Mucosa of descending colon (tissue), 3 donors: ENCODE measurements around the gene HMCN2. TPM values are rescaled to one million over a fixed set of nuclear protein-coding genes. Genes with fewer than 3 reads are reported as not detected.

Source experiments
- ATAC-seq: fragments of 200-7000 bp; cut with Tn5 transposase; one replicate; pipeline ENCODE4 v1.9.1; 2020; ENCODE audit warnings: mild to moderate bottlenecking, moderate library complexity
- DNase-seq, 3 donors: peaks; one replicate each; pipeline ENCODE4 v3.0.0-alpha.2; 2020
- H3K36me3 ChIP-seq: fragments of 200-600 bp; one replicate; pipeline ENCODE4 v1.8.0; 2021; ENCODE audit warnings: low read depth, mild to moderate bottlenecking
- H3K4me1 ChIP-seq: fragments of 200-600 bp; one replicate; pipeline ENCODE4 v1.8.0; 2021; ENCODE audit warnings: low read depth, mild to moderate bottlenecking
- H3K4me3 ChIP-seq: fragments of 200-600 bp; one replicate; pipeline ENCODE4 v1.8.0; 2021; ENCODE audit warnings: mild to moderate bottlenecking
- H3K9me3 ChIP-seq: fragments of 200-600 bp; one replicate; pipeline ENCODE4 v1.8.0; 2021; ENCODE audit warnings: mild to moderate bottlenecking
- CTCF ChIP-seq: fragments of 200-600 bp; IDR thresholded peaks from one replicate; pipeline ENCODE4 v1.8.0; 2022; ENCODE audit warnings: antibody characterized with exemption, mild to moderate bottlenecking
- intact Hi-C, 2 donors: fragments of 100-400 bp; cut with DNase I in 1 of 2; cut with micrococcal nuclease in 1 of 2; formaldehyde crosslinking; loops; one replicate each; pipeline versions ENCODE4 v1.11.0 to v1.11.1; 2022; cut with DNase I, micrococcal nuclease
- total RNA-seq, 3 donors: library from RNA; stranded (reverse); fragmentation: NEBNext Ultra II Directional in 2 of 3; extraction: Animal tissue kit (Norgen Biotek cat#: 25700) in 2 of 3; gene quantifications; one replicate each; pipeline versions ENCODE4 v1.2.1 to v1.2.4, GENCODE V29; 2021 to 2023
- donor health status: DM: no; HTN: no; CAD: no; lungs with moderate emphysema.
- donor health status: DM: no; HTN: no; CAD: no.
- donor health status: DM: no; HTN: yes; CAD: no.

Gene HMCN2
- total RNA-seq, 3 donors from 2014 or later = 28.1 to 40.5 (median 33.2) TPM

- Histone ChIP-seq H3K4me1 (no peaks in the 10 kb centered on the region), H3K4me3 (no peak overlapping the region), H3K36me3 (no peaks in the 10 kb centered on the region), H3K9me3 (no peaks in the 10 kb centered on the region)
- ATAC-seq (no peak), DNase-seq (no peak)
- TF ChIP-seq CTCF = no peak
- intact Hi-C loops = loop anchor here in 1 of 2 donors (5.0 kb wide), 1 partner anchor 221 kb away; no protein-coding TSS in a partner anchor
These were observed 196.2 kb downstream of the HMCN2 start for GRCh38 chr9:130461731-130462130.

- no peak for TF ChIP-seq CTCF
- no peaks in the 10 kb centered on the region for H3K9me3 ChIP-seq
- ATAC-seq (no peak), DNase-seq (no peak)
- intact Hi-C loops = loop anchor here in 1 of 2 donors (5.0 kb wide), 1 partner anchor 219 kb away; no protein-coding TSS in a partner anchor
- no peak overlapping the region for H3K4me3 ChIP-seq
- no peaks in the 10 kb centered on the region for H3K4me1 ChIP-seq
- no peaks in the 10 kb centered on the region for H3K36me3 ChIP-seq
These were observed 197.4 kb downstream of the HMCN2 start for GRCh38 chr9:130462685-130463540.

- DNase-seq (no peak), ATAC-seq (no peak)
- intact Hi-C loops = loop anchor here in 1 of 2 donors (5.0 kb wide), 1 partner anchor 218 kb away; no protein-coding TSS in a partner anchor
- H3K4me1 ChIP-seq = no peaks in the 10 kb centered on the region
- H3K36me3 ChIP-seq = no peaks in the 10 kb centered on the region
- H3K9me3 ChIP-seq = no peaks in the 10 kb centered on the region
- no peak for TF ChIP-seq CTCF
- H3K4me3 ChIP-seq = no peak overlapping the region
These were observed 198.5 kb downstream of the HMCN2 start for GRCh38 chr9:130463763-130464745.

GRCh38 chr9:130465383-130466096, 200.0 kb downstream of the HMCN2 start:
- TF ChIP-seq CTCF = no peak
- ATAC-seq = no peak
- H3K36me3 ChIP-seq = no peaks in the 10 kb centered on the region

More at GRCh38 chr9:130465383-130466096, 200.0 kb downstream of the HMCN2 start:
- no peak overlapping the region for H3K4me3 ChIP-seq
- no peaks in the 10 kb centered on the region for H3K9me3 ChIP-seq
- intact Hi-C loops = no loop called here
- no peak for DNase-seq
- no peaks in the 10 kb centered on the region for H3K4me1 ChIP-seq
